Suprapubic skin (tissue), 4 donors: ENCODE results near the gene PASK.

ENCODE experiments used
- CTCF ChIP-seq, 2 donors: fragments of 200-600 bp in 1 of 2; fragments of 450-650 bp in 1 of 2; sonication (generic) in 1 of 2; IDR thresholded peaks; one replicate each; pipeline ENCODE4 v1.5.1; 2016 to 2019; ENCODE audit warnings: antibody characterized with exemption in 2 of 2, mild to moderate bottlenecking in 1 of 2, moderate library complexity in 1 of 2
- POLR2A ChIP-seq, 2 donors: fragments of 450-650 bp; IDR thresholded peaks; one replicate each; pipeline ENCODE4 v1.6.1; 2017; ENCODE audit warnings: antibody characterized with exemption in 2 of 2, mild to moderate bottlenecking in 2 of 2, moderate library complexity in 2 of 2
- POLR2AphosphoS5 ChIP-seq, 3 donors: sonication (generic); formaldehyde crosslinking; IDR thresholded peaks; one replicate each; pipeline ENCODE4 v1.6.1; 2017; ENCODE audit warnings: antibody characterized with exemption in 3 of 3

GRCh38 chr2:241088791-241089732 is 60.2 kb downstream of the PASK start:
- TF ChIP-seq POLR2A (IDR thresholded peaks at IDR 0.05) (no peak), CTCF (IDR thresholded peaks at IDR 0.05) (no peak), POLR2AphosphoS5 (IDR thresholded peaks at IDR 0.05) (no peak)
